GM12872 (cell line): ENCODE data around the gene STK10.

ENCODE experiments used
- TF ChIP-seq, protein P1 (sequence below): IDR thresholded peaks from 3 replicates; pipeline ENCODE4 v1.5.1; 2011; ENCODE audit warnings: low read depth, mild to moderate bottlenecking, low read length, moderate library complexity; ENCODE audit not compliant: insufficient read depth

The STK10 gene

GRCh38 chr5:172028167-172028566 lies 159.9 kb downstream of the STK10 start:
- TF ChIP-seq, protein P1, sequence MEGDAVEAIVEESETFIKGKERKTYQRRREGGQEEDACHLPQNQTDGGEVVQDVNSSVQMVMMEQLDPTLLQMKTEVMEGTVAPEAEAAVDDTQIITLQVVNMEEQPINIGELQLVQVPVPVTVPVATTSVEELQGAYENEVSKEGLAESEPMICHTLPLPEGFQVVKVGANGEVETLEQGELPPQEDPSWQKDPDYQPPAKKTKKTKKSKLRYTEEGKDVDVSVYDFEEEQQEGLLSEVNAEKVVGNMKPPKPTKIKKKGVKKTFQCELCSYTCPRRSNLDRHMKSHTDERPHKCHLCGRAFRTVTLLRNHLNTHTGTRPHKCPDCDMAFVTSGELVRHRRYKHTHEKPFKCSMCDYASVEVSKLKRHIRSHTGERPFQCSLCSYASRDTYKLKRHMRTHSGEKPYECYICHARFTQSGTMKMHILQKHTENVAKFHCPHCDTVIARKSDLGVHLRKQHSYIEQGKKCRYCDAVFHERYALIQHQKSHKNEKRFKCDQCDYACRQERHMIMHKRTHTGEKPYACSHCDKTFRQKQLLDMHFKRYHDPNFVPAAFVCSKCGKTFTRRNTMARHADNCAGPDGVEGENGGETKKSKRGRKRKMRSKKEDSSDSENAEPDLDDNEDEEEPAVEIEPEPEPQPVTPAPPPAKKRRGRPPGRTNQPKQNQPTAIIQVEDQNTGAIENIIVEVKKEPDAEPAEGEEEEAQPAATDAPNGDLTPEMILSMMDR, result no peak

DNA sequence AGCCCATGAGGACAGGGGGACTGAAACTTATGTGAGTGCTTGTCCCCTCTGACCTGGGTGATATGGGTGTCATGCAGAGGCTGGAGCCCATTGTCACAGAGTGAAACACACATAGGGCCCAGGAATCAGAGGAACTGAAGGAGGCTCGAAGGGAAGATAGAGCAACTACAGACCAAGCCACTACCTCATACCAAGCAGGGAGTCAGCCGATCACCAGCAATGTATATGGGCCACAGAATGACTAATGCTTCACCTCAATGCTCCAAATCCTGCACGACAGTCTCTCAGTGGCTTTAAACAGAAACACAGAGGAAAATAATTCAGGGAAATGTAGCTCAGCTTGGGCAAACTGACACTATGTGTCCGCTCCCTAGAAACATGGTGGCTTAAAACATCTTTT lies 172.7 kb downstream of the STK10 start:
- TF ChIP-seq, protein P1, result no peak

GRCh38 chr5:172010278-172010677 lies 177.7 kb downstream of the STK10 start:
- TF ChIP-seq, protein P1, result 0 out of 3 replicates have a peak, but pooled peaks have one; percentile 18

DNA sequence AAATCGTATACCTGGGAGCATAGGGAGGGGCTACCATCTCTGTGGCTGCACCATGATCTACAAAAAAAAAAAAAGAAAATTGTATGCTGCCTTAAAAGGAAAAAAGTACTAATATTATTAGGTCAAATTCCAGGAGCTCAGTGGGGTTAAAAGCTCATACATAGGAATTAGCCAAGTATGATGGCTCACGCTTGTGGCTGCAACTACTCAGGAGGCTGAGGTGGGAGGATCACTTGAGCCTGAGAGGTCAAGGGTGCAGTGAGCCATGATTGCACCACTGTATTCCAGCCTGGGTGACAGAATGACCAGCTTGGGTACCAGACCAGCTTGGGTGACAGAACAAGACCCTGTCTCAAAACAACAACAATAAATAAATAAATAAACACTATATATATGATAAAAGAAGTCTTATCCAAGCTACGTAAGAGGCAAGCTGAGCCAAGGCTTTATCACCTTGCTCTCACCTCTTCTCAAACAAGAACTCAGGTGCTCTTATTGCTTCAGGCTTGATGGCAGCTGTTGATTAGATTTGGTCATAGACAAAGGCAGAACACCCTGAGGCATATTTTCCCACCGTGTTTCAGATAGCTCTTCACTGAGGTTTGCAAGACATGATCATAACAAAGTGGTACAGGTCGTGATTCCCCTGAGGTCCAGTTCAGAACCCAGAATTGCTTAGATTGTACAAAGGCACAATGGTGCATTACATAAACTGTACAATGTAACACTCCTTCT lies 178.3 kb downstream of the STK10 start:
- TF ChIP-seq, protein P1, result no peak

DNA sequence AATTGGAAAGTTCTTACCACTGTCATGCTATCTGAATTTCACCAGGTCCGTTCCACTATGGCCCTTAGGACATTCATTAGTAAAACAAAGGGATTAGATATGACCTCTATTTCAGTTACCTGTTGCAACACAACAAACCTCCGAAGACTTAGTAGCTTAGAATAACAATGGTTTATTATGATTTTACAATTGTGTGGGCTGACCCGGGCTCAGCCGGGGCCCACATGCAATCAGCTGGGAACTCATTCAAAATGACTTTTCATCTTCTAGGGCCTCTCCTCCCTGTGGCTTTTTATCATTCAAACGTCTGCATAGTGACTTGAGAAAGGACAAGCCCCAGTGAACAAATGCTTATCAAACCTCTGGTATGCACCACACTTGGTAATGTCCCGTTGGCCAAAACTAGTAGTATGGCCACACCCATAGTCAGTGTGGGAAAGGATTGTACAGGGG lies 179.3 kb downstream of the STK10 start:
- TF ChIP-seq, protein P1, result no peak

- TF ChIP-seq, protein P1, result no peak
Observed at GRCh38 chr5:172008111-172008455, 179.9 kb downstream of the STK10 start.

DNA sequence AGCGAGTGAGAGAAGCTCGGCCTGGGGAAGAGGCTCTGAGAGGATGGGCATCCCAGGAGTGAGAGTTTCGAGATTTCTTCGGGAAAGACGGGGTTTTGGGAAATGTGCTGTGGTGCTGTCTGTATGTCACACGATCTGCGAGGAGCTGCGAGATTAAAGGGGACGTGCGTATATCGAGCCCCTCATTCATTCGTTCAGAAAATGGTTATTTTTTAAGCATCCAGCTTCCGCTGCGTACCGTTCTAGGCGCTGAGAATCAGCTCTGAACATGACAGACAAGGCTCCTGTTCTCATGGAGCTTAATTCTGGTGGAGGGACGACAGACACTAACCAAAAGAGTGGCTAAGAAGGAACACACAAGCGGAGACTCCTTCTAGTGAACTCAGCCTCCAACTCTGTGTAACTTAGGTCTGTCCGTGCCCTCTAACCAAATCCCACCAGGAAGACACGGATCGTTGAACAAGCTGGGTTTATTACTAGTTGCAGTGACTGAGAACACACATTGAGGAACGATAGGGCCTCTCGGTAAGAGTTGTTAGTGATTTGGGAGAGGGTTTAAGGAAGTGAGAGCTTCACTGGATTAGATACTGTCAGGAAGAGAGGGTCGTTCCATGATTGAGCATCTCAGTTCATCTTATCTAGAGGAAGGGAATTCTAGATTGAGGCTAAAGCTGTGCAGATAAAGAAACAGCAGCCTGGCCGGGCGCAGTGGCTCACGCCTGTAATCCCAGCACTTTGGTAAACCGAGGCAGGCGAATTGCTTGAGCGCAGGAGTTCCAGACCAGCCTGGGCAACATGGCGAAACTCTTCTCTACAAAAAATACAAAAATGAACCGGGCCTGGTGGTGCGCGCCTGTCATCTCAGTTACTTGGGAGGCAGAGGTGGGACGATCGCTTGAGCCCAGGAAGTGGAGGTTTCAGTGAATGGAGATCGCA lies 180.6 kb downstream of the STK10 start:
- TF ChIP-seq, protein P1, result no peak
